Neural crest cell (in vitro differentiated cells): ENCODE results near the gene MYOM1. TPM values are rescaled to one million over a fixed set of nuclear protein-coding genes. Genes with fewer than 3 reads are reported as not detected.

ENCODE experiments used
- DNase-seq: peaks from one replicate; pipeline ENCODE4 v3.0.0; 2021; ENCODE audit warnings: low read depth, mixed read lengths, low spot score
- H3K27ac Mint-ChIP-seq: one replicate; pipeline ENCODE4 v1.8.0; 2021; ENCODE audit warnings: mild to moderate bottlenecking, mixed read lengths; ENCODE audit not compliant: unreplicated experiment
- H3K27me3 Mint-ChIP-seq: 2 replicates; pipeline ENCODE4 v1.8.0; 2021; ENCODE audit warnings: low read depth, mild to moderate bottlenecking, mixed read lengths
- H3K36me3 Mint-ChIP-seq: 2 replicates; pipeline ENCODE4 v1.8.0; 2021; ENCODE audit warnings: low read depth, mild to moderate bottlenecking, mixed read lengths
- H3K4me1 Mint-ChIP-seq: 2 replicates; pipeline ENCODE4 v1.8.0; 2021; ENCODE audit warnings: mixed read lengths
- H3K4me3 Mint-ChIP-seq: one replicate; pipeline ENCODE4 v1.8.0; 2021; ENCODE audit warnings: mild to moderate bottlenecking, mixed read lengths
- H3K9me3 Mint-ChIP-seq: 2 replicates; pipeline ENCODE4 v1.8.0; 2021; ENCODE audit warnings: mixed read lengths
- CTCF ChIP-seq: fragments of 200-600 bp; sonication (generic); conservative IDR thresholded peaks from 2 replicates; pipeline ENCODE4 v1.5.0; 2021; ENCODE audit warnings: antibody characterized with exemption, mild to moderate bottlenecking
- total RNA-seq: library from RNA; stranded (reverse); gene quantifications from 2 replicates; pipeline ENCODE4 v1.2.1, GENCODE V29; 2021

The MYOM1 gene
- total RNA-seq, 1 donor from 2014 or later: 0.89 TPM

GRCh38 chr18:3085612-3086011 is 134.2 kb downstream of the MYOM1 start:
- H3K27ac Mint-ChIP-seq: no peak overlapping the region
- H3K4me1 Mint-ChIP-seq: peaks cover 6% of the 10 kb centered on the region
- H3K4me3 Mint-ChIP-seq: no peak overlapping the region

GRCh38 chr18:3084206-3084605 is 135.6 kb downstream of the MYOM1 start:
- TF ChIP-seq CTCF: no peak
- no peaks in the 10 kb centered on the region for H3K9me3 Mint-ChIP-seq
- H3K36me3 Mint-ChIP-seq: no peaks in the 10 kb centered on the region
- no peak overlapping the region for H3K27ac Mint-ChIP-seq
- H3K4me1 Mint-ChIP-seq: peaks cover 6% of the 10 kb centered on the region
- no peak for DNase-seq
- H3K27me3 Mint-ChIP-seq: no peaks in the 10 kb centered on the region
- no peak overlapping the region for H3K4me3 Mint-ChIP-seq

More at GRCh38 chr18:3085612-3086011, 134.2 kb downstream of the MYOM1 start:
- TF ChIP-seq CTCF: no peak
- no peaks in the 10 kb centered on the region for H3K27me3 Mint-ChIP-seq
- no peaks in the 10 kb centered on the region for H3K9me3 Mint-ChIP-seq
- no peaks in the 10 kb centered on the region for H3K36me3 Mint-ChIP-seq
- no peak for DNase-seq

GRCh38 chr18:3083766-3084165 is 136.0 kb downstream of the MYOM1 start:
- Mint-ChIP-seq H3K27ac (no peak overlapping the region), H3K36me3 (no peaks in the 10 kb centered on the region), H3K4me1 (peaks cover 6% of the 10 kb centered on the region), H3K27me3 (no peaks in the 10 kb centered on the region), H3K9me3 (no peaks in the 10 kb centered on the region), H3K4me3 (no peak overlapping the region)
- DNase-seq: no peak
- no peak for TF ChIP-seq CTCF

DNA sequence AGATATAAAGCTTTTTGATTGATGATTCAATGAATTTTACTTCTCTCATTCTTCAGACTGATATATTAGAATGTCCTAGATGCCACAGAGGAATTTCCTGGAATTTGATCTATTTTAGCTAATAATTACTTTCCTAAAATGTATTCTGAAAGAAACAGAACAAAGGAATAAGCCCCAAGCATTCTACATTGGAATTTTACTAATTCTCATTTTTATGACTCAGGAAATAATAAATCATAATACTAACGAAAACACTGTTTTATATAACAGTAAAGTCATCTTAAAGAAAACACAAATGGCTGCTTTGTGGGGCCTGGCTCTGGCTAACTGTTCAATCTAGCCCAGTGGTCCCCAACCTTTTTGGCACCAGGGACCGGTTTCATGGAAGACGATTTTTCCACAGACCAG is 138.2 kb downstream of the MYOM1 start:
- Mint-ChIP-seq H3K27ac (no peak overlapping the region), H3K4me3 (no peak overlapping the region), H3K4me1 (peaks cover 5% of the 10 kb centered on the region), H3K27me3 (no peaks in the 10 kb centered on the region), H3K9me3 (no peaks in the 10 kb centered on the region), H3K36me3 (no peaks in the 10 kb centered on the region)
- DNase-seq: no peak
- TF ChIP-seq CTCF: no peak

DNA sequence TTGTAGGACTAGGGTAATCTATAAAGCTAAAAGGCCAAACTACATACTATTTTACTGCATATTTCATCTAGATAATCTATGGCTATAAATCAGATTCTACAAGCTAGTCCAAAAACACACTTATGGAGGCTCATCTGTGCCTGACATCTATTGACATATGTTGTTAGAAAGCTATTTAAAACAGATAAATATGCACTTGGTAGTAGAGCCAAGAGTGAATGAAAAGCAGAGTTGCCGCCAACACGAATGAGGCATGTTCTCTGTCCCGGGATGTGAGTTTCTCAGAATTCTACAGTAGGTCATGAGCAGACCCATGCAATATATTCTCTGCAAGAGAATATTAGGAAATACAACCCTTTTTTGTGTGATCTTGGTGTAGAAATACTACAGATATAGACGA is 140.1 kb downstream of the MYOM1 start:
- H3K27ac Mint-ChIP-seq: no peak overlapping the region
- no peak for DNase-seq
- no peaks in the 10 kb centered on the region for H3K27me3 Mint-ChIP-seq
- H3K4me3 Mint-ChIP-seq: no peak overlapping the region
- TF ChIP-seq CTCF: no peak
- no peaks in the 10 kb centered on the region for H3K36me3 Mint-ChIP-seq
- H3K4me1 Mint-ChIP-seq: peaks cover 16% of the 10 kb centered on the region
- H3K9me3 Mint-ChIP-seq: no peaks in the 10 kb centered on the region

DNA sequence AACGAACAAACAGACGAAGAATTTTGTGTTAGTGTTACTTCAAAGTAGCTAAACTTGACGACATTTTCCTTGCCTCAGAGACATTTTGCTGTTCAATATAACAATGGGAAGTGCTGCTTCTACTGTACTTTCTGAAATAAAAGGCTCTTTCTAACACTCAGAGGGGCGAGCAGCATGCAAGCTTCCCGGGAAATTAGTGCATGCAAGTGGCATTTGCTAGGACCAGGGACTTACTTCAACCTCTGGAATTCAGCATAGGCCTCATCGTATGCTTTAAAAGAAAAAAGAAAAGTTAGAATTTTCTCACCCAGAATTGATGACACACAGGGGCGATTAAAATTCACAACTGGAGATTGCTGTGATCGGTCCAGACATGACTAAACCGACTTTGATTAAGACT is 144.3 kb downstream of the MYOM1 start:
- no peaks in the 10 kb centered on the region for H3K9me3 Mint-ChIP-seq
- no peak for TF ChIP-seq CTCF
- H3K4me3 Mint-ChIP-seq: peak overlapping the region; percentile 20
- H3K4me1 Mint-ChIP-seq: peaks cover 31% of the 10 kb centered on the region
- H3K27me3 Mint-ChIP-seq: no peaks in the 10 kb centered on the region
- peak overlapping the region; percentile 21 for H3K27ac Mint-ChIP-seq
- H3K36me3 Mint-ChIP-seq: no peaks in the 10 kb centered on the region
- DNase-seq: no peak
